Epithelial cell of esophagus (primary cell): ENCODE data around the gene CARMIL1.

ENCODE experiments used
- DNase-seq: peaks from one replicate; pipeline ENCODE4 v3.0.0; 2010; ENCODE audit warnings: low read depth
- H3K4me3 ChIP-seq: 2 replicates; pipeline ENCODE4 v1.5.1; 2011; ENCODE audit warnings: mild to moderate bottlenecking, low read length, control low read depth
- CTCF ChIP-seq: IDR thresholded peaks from 2 replicates; pipeline ENCODE4 v1.5.1; 2011; ENCODE audit warnings: low read depth, mild to moderate bottlenecking, low read length, control low read depth, inconsistent platforms; ENCODE audit not compliant: insufficient read depth; ENCODE audit errors: missing control alignments

The CARMIL1 gene

GRCh38 chr6:25280344-25281074 is 1.3 kb downstream of the CARMIL1 start:
- TF ChIP-seq CTCF = no peak
- peak overlapping the region; percentile 88 for H3K4me3 ChIP-seq
- peak; percentile 43 for DNase-seq

GRCh38 chr6:25286891-25287290 is 7.7 kb downstream of the CARMIL1 start:
- peak; percentile 82 for DNase-seq
- no peak overlapping the region for H3K4me3 ChIP-seq
- TF ChIP-seq CTCF = no peak

GRCh38 chr6:25287941-25288340 is 8.8 kb downstream of the CARMIL1 start:
- no peak for DNase-seq
- no peak overlapping the region for H3K4me3 ChIP-seq
- TF ChIP-seq CTCF = no peak

- DNase-seq = no peak
- H3K4me3 ChIP-seq = no peak overlapping the region
- no peak for TF ChIP-seq CTCF
Measured at GRCh38 chr6:25288518-25288917, 9.3 kb downstream of the CARMIL1 start.

GRCh38 chr6:25290306-25291060 is 11.3 kb downstream of the CARMIL1 start:
- no peak for TF ChIP-seq CTCF
- no peak overlapping the region for H3K4me3 ChIP-seq
- DNase-seq = no peak

GRCh38 chr6:25292384-25292783 is 13.2 kb downstream of the CARMIL1 start:
- no peak overlapping the region for H3K4me3 ChIP-seq
- no peak for TF ChIP-seq CTCF
- peak; percentile 23 for DNase-seq
